GM19455 (cell line): ENCODE results near the gene PGLYRP4.

Experiments used
- ATAC-seq: cut with Tn5 transposase; IDR thresholded peaks from one replicate; pipeline ENCODE4 v1.9.1; 2021; ENCODE audit not compliant: unreplicated experiment

PGLYRP4 gene

DNA sequence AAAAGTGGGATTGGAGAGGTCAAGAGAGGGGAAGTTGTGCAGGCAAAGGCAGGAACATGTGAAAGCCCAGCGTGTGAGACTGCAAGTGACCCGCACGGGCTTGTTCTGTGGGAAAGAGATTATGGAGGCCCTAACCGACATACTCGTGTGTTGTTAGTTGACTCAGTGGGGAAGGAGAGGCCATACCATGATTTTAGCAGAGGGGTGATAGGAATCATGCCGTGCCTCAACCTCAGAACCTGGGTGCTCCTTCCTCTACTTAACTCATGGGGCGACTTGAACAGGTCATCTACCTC lies 55.2 kb downstream of the PGLYRP4 start:
- ATAC-seq = no peak

- no peak for ATAC-seq
These were observed 55.7 kb downstream of the PGLYRP4 start for GRCh38 chr1:153292740-153293479.

- ATAC-seq = no peak
These were observed 56.5 kb downstream of the PGLYRP4 start for GRCh38 chr1:153292185-153292584.

GRCh38 chr1:153291514-153291913 lies 57.1 kb downstream of the PGLYRP4 start:
- no peak for ATAC-seq

- no peak for ATAC-seq
These were observed 59.9 kb downstream of the PGLYRP4 start for GRCh38 chr1:153288634-153289275.
